GM23338 (cell line): ENCODE data around the gene NEDD4. TPM values are rescaled to one million over a fixed set of nuclear protein-coding genes. Genes with fewer than 3 reads are reported as not detected.

Experiments used
- ATAC-seq: fragments of 200-7000 bp; cut with Tn5 transposase; 3 replicates; pipeline ENCODE4 v1.9.1; 2020
- DNase-seq: peaks from one replicate; pipeline ENCODE4 v3.0.0-alpha.2; 2015; ENCODE audit warnings: low spot score
- H2AFZ ChIP-seq: fragments of 200-600 bp; sonication (generic); 2 replicates; pipeline ENCODE4 v1.8.0; 2016; ENCODE audit warnings: antibody characterized with exemption, mild to moderate bottlenecking, moderate library complexity
- H3F3A ChIP-seq: fragments of 200-600 bp; sonication (generic); replicated peaks from 2 replicates; pipeline ENCODE4 v1.8.0; 2017; ENCODE audit warnings: antibody characterized with exemption, mixed run types, low read depth
- H3K27ac ChIP-seq: fragments of 200-600 bp; sonication (generic); 2 replicates; pipeline ENCODE4 v1.6.1; 2016; ENCODE audit warnings: low read depth
- H3K27me3 ChIP-seq: fragments of 200-600 bp; sonication (generic); 2 replicates; pipeline ENCODE4 v1.8.0; 2016; ENCODE audit warnings: mild to moderate bottlenecking, mixed run types, moderate library complexity; ENCODE audit not compliant: insufficient read depth
- H3K36me3 ChIP-seq: fragments of 200-600 bp; sonication (generic); 2 replicates; pipeline ENCODE4 v1.8.0; 2016; ENCODE audit warnings: mild to moderate bottlenecking; ENCODE audit not compliant: insufficient read depth
- H3K4me1 ChIP-seq: fragments of 200-600 bp; sonication (generic); 2 replicates; pipeline ENCODE4 v1.8.0; 2016; ENCODE audit warnings: mild to moderate bottlenecking, moderate library complexity; ENCODE audit not compliant: insufficient read depth
- H3K4me2 ChIP-seq: fragments of 200-600 bp; sonication (generic); 2 replicates; pipeline ENCODE4 v1.7.1; 2017; ENCODE audit warnings: mixed run types
- H3K4me3 ChIP-seq: fragments of 200-600 bp; sonication (generic); 2 replicates; pipeline ENCODE4 v1.6.1; 2016; ENCODE audit warnings: mixed run types
- H3K79me2 ChIP-seq: fragments of 200-600 bp; sonication (generic); replicated peaks from 2 replicates; pipeline ENCODE4 v1.8.0; 2017; ENCODE audit warnings: mild to moderate bottlenecking; ENCODE audit not compliant: insufficient read depth
- H3K9me2 ChIP-seq: fragments of 200-600 bp; sonication (generic); 2 replicates; pipeline ENCODE4 v1.8.0; 2017; ENCODE audit not compliant: insufficient read depth
- H4K20me1 ChIP-seq: fragments of 200-600 bp; sonication (generic); replicated peaks from 2 replicates; pipeline ENCODE4 v1.8.0; 2017; ENCODE audit warnings: mild to moderate bottlenecking; ENCODE audit not compliant: insufficient read depth
- H3K27ac Mint-ChIP-seq: 2 replicates; pipeline ENCODE4 v1.8.0; 2020; ENCODE audit warnings: inconsistent platforms, mild to moderate bottlenecking, moderate library complexity, mixed read lengths
- H3K27me3 Mint-ChIP-seq: 3 replicates; pipeline ENCODE4 v1.8.0; 2022; ENCODE audit warnings: low read depth, mild to moderate bottlenecking, moderate library complexity, mixed read lengths, inconsistent platforms; ENCODE audit not compliant: insufficient read depth, poor library complexity
- H3K36me3 Mint-ChIP-seq: 3 replicates; pipeline ENCODE4 v1.8.0; 2021; ENCODE audit warnings: low read depth, mild to moderate bottlenecking, inconsistent platforms, moderate library complexity, mixed read lengths
- H3K4me1 Mint-ChIP-seq: 3 replicates; pipeline ENCODE4 v1.8.0; 2020; ENCODE audit warnings: mild to moderate bottlenecking, inconsistent platforms, mixed read lengths
- H3K4me3 Mint-ChIP-seq: 3 replicates; pipeline ENCODE4 v1.8.0; 2021; ENCODE audit warnings: moderate library complexity, mild to moderate bottlenecking, inconsistent platforms, mixed read lengths
- H3K9me3 Mint-ChIP-seq: 3 replicates; pipeline ENCODE4 v1.8.0; 2020; ENCODE audit warnings: moderate library complexity, mild to moderate bottlenecking, inconsistent platforms, mixed read lengths
- CREB1 ChIP-seq: fragments of 250-450 bp; sonication (Bioruptor Pico); IDR thresholded peaks from 2 replicates; pipeline ENCODE4 v1.5.0; 2020; ENCODE audit warnings: low read depth, mild to moderate bottlenecking, moderate library complexity
- EZH2 ChIP-seq: fragments of 200-600 bp; sonication (generic); IDR thresholded peaks from one replicate; pipeline ENCODE4 v1.8.0; 2017; ENCODE audit warnings: antibody characterized with exemption, mild to moderate bottlenecking, low read depth; ENCODE audit not compliant: unreplicated experiment
- EZH2phosphoT487 ChIP-seq: fragments of 200-600 bp; sonication (generic); IDR thresholded peaks from one replicate; pipeline ENCODE4 v1.8.1; 2018; ENCODE audit warnings: antibody characterized with exemption; ENCODE audit not compliant: unreplicated experiment
- JUNB ChIP-seq: IDR thresholded peaks from one replicate; pipeline ENCODE4 v1.6.1; 2016; ENCODE audit warnings: antibody characterized with exemption; ENCODE audit not compliant: unreplicated experiment
- NANOG ChIP-seq: IDR thresholded peaks from 2 replicates; pipeline ENCODE4 v1.6.1; 2016; ENCODE audit warnings: antibody characterized with exemption, borderline replicate concordance
- POLR2AphosphoS5 ChIP-seq: IDR thresholded peaks from 2 replicates; pipeline ENCODE4 v1.6.1; 2016; ENCODE audit warnings: antibody characterized with exemption, low read depth
- STAT1 ChIP-seq: IDR thresholded peaks from one replicate; pipeline ENCODE4 v1.6.1; 2016; ENCODE audit warnings: antibody characterized with exemption; ENCODE audit not compliant: unreplicated experiment
- ZNF331 ChIP-seq: fragments of 250-450 bp; sonication (Bioruptor Pico); IDR thresholded peaks from 2 replicates; pipeline ENCODE4 v1.5.0; 2020; ENCODE audit warnings: low read depth, mild to moderate bottlenecking, moderate library complexity
- polyA plus RNA-seq: library from polyadenylated mRNA; unstranded; fragments of >200 nt; fragmentation: Nextera tagmentation; extraction: Ambion mirVana; gene quantifications from 2 replicates; pipeline ENCODE4 v1.2.1, GENCODE V29; 2016
- total RNA-seq: library from RNA; depleted of rRNA; stranded (reverse); fragments of >200 nt; shearing (Covaris generic); gene quantifications from 2 replicates; pipeline ENCODE4 v1.2.3, GENCODE V29; 2014
- TF ChIP-seq, protein P1 (sequence below): IDR thresholded peaks from one replicate; pipeline ENCODE4 v1.6.1; 2018; ENCODE audit warnings: antibody characterized with exemption; ENCODE audit not compliant: unreplicated experiment
- TF ChIP-seq, protein P2 (sequence below), 2 experiments: fragments of 200-600 bp in 1 of 2; sonication (generic) in 1 of 2; conservative IDR thresholded peaks; 2 replicates each; pipeline versions ENCODE4 v1.5.1 to v1.6.1; 2016 to 2017; ENCODE audit warnings: antibody characterized with exemption in 2 of 2, low read depth in 2 of 2, mild to moderate bottlenecking in 2 of 2, moderate library complexity in 1 of 2

The NEDD4 gene
- total and polyA plus RNA-seq, 2 experiments from 2014 or later, result 2.1 to 7.2 TPM

- peaks cover 4% of the 10 kb centered on the region for H3K27me3 ChIP-seq
- 0 out of 2 replicates have a peak, but pooled peaks cover 3% of the 10 kb centered on the region for H3F3A ChIP-seq
- no peaks in the 10 kb centered on the region for H3K4me1 ChIP-seq
- no peak overlapping the region for H2AFZ ChIP-seq
- H3K27ac Mint-ChIP-seq, result no peak overlapping the region
- H3K4me2 ChIP-seq, result no peak overlapping the region
- no peak overlapping the region for H3K27ac ChIP-seq
- peaks cover 2% of the 10 kb centered on the region; the same call in 2 of the 3 replicates for H3K9me3 Mint-ChIP-seq
- no peaks in the 10 kb centered on the region for H3K79me2 ChIP-seq
- no peak for DNase-seq
- no peak overlapping the region for H3K4me3 ChIP-seq
- peaks cover 8% of the 10 kb centered on the region; the same call in 2 of the 3 replicates for H3K4me1 Mint-ChIP-seq
- H3K4me3 Mint-ChIP-seq, result no peak overlapping the region
- H4K20me1 ChIP-seq, result no peaks in the 10 kb centered on the region
- H3K9me2 ChIP-seq, result no peaks in the 10 kb centered on the region
- H3K27me3 Mint-ChIP-seq, result no peaks in the 10 kb centered on the region
- H3K36me3 Mint-ChIP-seq, result no peaks in the 10 kb centered on the region
- TF ChIP-seq STAT1, result no peak
- no peak for TF ChIP-seq JUNB
- TF ChIP-seq ZNF331 (CRISPR knock-in tag), result no peak
- no peak for TF ChIP-seq EZH2phosphoT487
- TF ChIP-seq CREB1, result no peak
- TF ChIP-seq, protein P1, sequence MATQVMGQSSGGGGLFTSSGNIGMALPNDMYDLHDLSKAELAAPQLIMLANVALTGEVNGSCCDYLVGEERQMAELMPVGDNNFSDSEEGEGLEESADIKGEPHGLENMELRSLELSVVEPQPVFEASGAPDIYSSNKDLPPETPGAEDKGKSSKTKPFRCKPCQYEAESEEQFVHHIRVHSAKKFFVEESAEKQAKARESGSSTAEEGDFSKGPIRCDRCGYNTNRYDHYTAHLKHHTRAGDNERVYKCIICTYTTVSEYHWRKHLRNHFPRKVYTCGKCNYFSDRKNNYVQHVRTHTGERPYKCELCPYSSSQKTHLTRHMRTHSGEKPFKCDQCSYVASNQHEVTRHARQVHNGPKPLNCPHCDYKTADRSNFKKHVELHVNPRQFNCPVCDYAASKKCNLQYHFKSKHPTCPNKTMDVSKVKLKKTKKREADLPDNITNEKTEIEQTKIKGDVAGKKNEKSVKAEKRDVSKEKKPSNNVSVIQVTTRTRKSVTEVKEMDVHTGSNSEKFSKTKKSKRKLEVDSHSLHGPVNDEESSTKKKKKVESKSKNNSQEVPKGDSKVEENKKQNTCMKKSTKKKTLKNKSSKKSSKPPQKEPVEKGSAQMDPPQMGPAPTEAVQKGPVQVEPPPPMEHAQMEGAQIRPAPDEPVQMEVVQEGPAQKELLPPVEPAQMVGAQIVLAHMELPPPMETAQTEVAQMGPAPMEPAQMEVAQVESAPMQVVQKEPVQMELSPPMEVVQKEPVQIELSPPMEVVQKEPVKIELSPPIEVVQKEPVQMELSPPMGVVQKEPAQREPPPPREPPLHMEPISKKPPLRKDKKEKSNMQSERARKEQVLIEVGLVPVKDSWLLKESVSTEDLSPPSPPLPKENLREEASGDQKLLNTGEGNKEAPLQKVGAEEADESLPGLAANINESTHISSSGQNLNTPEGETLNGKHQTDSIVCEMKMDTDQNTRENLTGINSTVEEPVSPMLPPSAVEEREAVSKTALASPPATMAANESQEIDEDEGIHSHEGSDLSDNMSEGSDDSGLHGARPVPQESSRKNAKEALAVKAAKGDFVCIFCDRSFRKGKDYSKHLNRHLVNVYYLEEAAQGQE, result no peak
- ATAC-seq, result no peak
- H3K36me3 ChIP-seq, result no peaks in the 10 kb centered on the region
Observed at GRCh38 chr15:56001471-56002078, 8.2 kb upstream of the NEDD4 start.

DNA sequence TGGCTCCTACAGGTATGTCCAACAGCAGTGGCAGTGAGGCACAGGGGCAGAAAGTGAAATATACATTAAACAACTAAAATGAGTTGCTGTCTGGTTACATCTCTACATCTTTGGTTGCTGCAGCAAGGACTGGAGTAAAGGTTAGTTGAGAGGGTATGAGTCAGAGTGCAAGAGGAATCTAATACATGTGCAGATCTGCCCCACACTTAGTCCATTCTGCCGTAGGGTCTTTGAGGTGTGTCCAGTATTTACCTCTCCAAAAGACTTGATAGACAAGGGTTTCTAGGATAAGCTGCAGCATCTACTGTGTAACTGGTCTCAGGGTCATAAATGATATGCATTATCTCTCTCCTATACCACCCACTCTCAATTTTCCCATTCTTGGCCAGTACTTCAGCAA is 6.2 kb upstream of the NEDD4 start:
- no peak overlapping the region for H3K27ac Mint-ChIP-seq
- DNase-seq, result no peak
- ATAC-seq, result no peak
- no peaks in the 10 kb centered on the region for H3K79me2 ChIP-seq
- no peaks in the 10 kb centered on the region for H3K9me3 Mint-ChIP-seq
- no peak overlapping the region for H2AFZ ChIP-seq
- no peak overlapping the region for H3K4me2 ChIP-seq
- H4K20me1 ChIP-seq, result no peaks in the 10 kb centered on the region
- H3K36me3 ChIP-seq, result no peaks in the 10 kb centered on the region
- H3K9me2 ChIP-seq, result no peaks in the 10 kb centered on the region
- H3K4me1 ChIP-seq, result no peaks in the 10 kb centered on the region
- peaks cover 6% of the 10 kb centered on the region; the same call in 1 of the 3 replicates for H3K4me1 Mint-ChIP-seq
- no peak overlapping the region for H3K4me3 ChIP-seq
- H3K36me3 Mint-ChIP-seq, result no peaks in the 10 kb centered on the region
- no peak overlapping the region for H3K27ac ChIP-seq
- H3F3A ChIP-seq, result no peaks in the 10 kb centered on the region
- no peaks in the 10 kb centered on the region for H3K27me3 Mint-ChIP-seq
- no peak overlapping the region for H3K4me3 Mint-ChIP-seq
- H3K27me3 ChIP-seq, result peaks cover 8% of the 10 kb centered on the region
- no peak for TF ChIP-seq JUNB
- TF ChIP-seq, protein P2, sequence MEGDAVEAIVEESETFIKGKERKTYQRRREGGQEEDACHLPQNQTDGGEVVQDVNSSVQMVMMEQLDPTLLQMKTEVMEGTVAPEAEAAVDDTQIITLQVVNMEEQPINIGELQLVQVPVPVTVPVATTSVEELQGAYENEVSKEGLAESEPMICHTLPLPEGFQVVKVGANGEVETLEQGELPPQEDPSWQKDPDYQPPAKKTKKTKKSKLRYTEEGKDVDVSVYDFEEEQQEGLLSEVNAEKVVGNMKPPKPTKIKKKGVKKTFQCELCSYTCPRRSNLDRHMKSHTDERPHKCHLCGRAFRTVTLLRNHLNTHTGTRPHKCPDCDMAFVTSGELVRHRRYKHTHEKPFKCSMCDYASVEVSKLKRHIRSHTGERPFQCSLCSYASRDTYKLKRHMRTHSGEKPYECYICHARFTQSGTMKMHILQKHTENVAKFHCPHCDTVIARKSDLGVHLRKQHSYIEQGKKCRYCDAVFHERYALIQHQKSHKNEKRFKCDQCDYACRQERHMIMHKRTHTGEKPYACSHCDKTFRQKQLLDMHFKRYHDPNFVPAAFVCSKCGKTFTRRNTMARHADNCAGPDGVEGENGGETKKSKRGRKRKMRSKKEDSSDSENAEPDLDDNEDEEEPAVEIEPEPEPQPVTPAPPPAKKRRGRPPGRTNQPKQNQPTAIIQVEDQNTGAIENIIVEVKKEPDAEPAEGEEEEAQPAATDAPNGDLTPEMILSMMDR (conservative IDR thresholded peaks at IDR 0.05; ENCODE audit: low read depth in 2 of 2), result no peak
- no peak for TF ChIP-seq NANOG
- TF ChIP-seq EZH2phosphoT487, result no peak
- no peak for TF ChIP-seq POLR2AphosphoS5
- no peak for TF ChIP-seq EZH2
- TF ChIP-seq, protein P1, result no peak
